Left lung (tissue), 10 donors: Measurements from ENCODE around the gene TRMT112. TPM values are rescaled to one million over a fixed set of nuclear protein-coding genes. Genes with fewer than 3 reads are reported as not detected.
A peak's percentile ranks its signal among the peaks of the same experiment; 100 is the strongest.

ENCODE experiments used
- ATAC-seq: fragments of 200-7000 bp; cut with Tn5 transposase; one replicate; pipeline ENCODE4 v1.9.1; 2020; ENCODE audit warnings: moderate library complexity
- DNase-seq, 4 donors: peaks; one replicate each; pipeline ENCODE4 v3.0.0-alpha.2; 2013 to 2020
- H3K27ac ChIP-seq, 2 donors: fragments of 200-600 bp; sonication (generic) in 1 of 2; one replicate each; pipeline versions ENCODE4 v1.5.0 to v1.8.0; 2020 to 2021
- H3K27me3 ChIP-seq, 2 donors: fragments of 200-600 bp; sonication (generic) in 1 of 2; one replicate each; pipeline versions ENCODE4 v1.5.0 to v1.8.0; 2020 to 2021
- H3K36me3 ChIP-seq, 2 donors: fragments of 200-600 bp; sonication (generic) in 1 of 2; one replicate each; pipeline versions ENCODE4 v1.5.0 to v1.8.0; 2020 to 2021
- H3K4me1 ChIP-seq, 2 donors: fragments of 200-600 bp; one replicate each; pipeline ENCODE4 v1.8.0; 2021
- H3K4me3 ChIP-seq, 2 donors: fragments of 200-600 bp; sonication (generic) in 1 of 2; one replicate each; pipeline versions ENCODE4 v1.5.0 to v1.8.0; 2020 to 2021; ENCODE audit warnings: mild to moderate bottlenecking in 1 of 2
- H3K9me3 ChIP-seq, 2 donors: fragments of 200-600 bp; sonication (generic) in 1 of 2; one replicate each; pipeline versions ENCODE4 v1.5.0 to v1.8.0; 2020 to 2021
- intact Hi-C, 2 donors: fragments of 100-400 bp; cut with DNase I; formaldehyde crosslinking; loops; one replicate each; pipeline versions ENCODE4 v1.11.2 to v1.14.2; 2022
- polyA plus RNA-seq, 6 donors: library from polyadenylated mRNA; unstranded; fragments of 120-200 nt; gene quantifications; one replicate each; pipeline ENCODE4 v1.2.1, GENCODE V29; 2013; ENCODE audit not compliant: insufficient read length in 6 of 6
- total RNA-seq, 2 donors: library from RNA; stranded (reverse); fragmentation: NEBNext Ultra II Directional; extraction: Animal tissue kit (Norgen Biotek cat#: 25700); gene quantifications; one replicate each; pipeline ENCODE4 v1.2.1, GENCODE V29; 2021
- TF ChIP-seq, protein P1 (sequence below), 2 donors: fragments of 200-600 bp; sonication (generic) in 1 of 2; IDR thresholded peaks; one replicate each; pipeline versions ENCODE4 v1.5.0 to v1.8.0; 2021; ENCODE audit warnings: antibody characterized with exemption in 2 of 2
- donor health status: DM: no; HTN: yes; CAD: no.
- donor health status: DM: no; HTN: no; CAD: no.

TRMT112 gene
- total and polyA plus RNA-seq, 8 donors = 178 to 252 (median 219) TPM

DNA sequence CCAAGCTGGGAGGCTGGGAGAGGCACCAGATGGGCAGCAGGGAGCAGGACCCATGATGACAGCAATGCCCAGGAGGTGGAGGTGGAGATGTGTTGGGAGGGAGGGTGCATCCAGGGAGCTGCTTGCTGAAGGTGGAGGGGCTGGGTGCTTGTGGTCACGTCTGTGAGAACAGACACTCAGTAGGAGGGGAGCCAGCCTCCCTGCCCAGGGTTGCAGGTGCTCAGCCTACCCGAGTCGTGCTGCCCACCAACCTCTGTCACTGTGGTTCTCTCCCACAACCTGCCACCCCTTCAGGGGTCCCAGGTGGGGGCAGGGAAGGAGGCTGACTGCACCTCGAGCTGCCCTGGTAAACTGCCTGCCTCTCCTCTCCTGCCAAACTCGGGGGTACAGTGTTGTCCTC, 6.0 kb upstream of the TRMT112 start:
- H3K27ac ChIP-seq = no peak overlapping the region
- H3K36me3 ChIP-seq = peaks cover 0 to 20% of the 10 kb centered on the region in 2 donors
- no peak for ATAC-seq
- no peaks in the 10 kb centered on the region for H3K27me3 ChIP-seq
- DNase-seq = no peak
- TF ChIP-seq, protein P1, sequence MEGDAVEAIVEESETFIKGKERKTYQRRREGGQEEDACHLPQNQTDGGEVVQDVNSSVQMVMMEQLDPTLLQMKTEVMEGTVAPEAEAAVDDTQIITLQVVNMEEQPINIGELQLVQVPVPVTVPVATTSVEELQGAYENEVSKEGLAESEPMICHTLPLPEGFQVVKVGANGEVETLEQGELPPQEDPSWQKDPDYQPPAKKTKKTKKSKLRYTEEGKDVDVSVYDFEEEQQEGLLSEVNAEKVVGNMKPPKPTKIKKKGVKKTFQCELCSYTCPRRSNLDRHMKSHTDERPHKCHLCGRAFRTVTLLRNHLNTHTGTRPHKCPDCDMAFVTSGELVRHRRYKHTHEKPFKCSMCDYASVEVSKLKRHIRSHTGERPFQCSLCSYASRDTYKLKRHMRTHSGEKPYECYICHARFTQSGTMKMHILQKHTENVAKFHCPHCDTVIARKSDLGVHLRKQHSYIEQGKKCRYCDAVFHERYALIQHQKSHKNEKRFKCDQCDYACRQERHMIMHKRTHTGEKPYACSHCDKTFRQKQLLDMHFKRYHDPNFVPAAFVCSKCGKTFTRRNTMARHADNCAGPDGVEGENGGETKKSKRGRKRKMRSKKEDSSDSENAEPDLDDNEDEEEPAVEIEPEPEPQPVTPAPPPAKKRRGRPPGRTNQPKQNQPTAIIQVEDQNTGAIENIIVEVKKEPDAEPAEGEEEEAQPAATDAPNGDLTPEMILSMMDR (IDR thresholded peaks at IDR 0.05) = no peak
- H3K4me3 ChIP-seq = no peak overlapping the region
- peaks cover 5 to 27% of the 10 kb centered on the region in 2 donors for H3K4me1 ChIP-seq
- intact Hi-C loops = no loop called here
- H3K9me3 ChIP-seq = no peaks in the 10 kb centered on the region

DNA sequence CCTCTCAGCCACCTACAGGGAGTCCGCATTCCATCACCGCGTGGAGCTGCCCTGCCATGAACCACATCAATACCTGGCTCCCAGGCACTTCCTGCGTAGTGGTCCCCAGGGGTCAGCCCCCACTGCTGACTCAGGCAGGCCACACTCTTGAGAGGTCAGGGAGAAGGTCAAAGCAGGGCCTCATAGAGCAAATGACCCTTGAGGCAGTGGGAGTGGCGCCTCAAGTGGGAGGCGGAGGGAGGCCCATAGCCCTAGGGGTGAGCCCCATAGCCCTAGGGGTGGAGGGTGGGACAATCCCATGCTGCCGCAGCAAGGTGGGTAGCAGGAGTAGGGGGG, 5.5 kb upstream of the TRMT112 start:
- DNase-seq (no peak), ATAC-seq (no peak)
- TF ChIP-seq, protein P1 (IDR thresholded peaks at IDR 0.05) = no peak

DNA sequence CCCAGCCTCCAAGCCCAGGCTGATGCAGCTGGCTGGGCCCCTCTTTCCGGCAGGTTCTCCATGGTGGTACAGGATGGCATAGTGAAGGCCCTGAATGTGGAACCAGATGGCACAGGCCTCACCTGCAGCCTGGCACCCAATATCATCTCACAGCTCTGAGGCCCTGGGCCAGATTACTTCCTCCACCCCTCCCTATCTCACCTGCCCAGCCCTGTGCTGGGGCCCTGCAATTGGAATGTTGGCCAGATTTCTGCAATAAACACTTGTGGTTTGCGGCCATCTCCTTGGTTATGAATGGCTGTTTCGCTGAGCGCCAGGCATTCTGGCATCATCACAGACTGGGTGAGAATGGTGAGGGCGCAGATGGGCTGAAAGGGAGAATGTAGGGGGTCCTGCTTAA, 4.2 kb upstream of the TRMT112 start:
- peaks cover 5 to 32% of the 10 kb centered on the region in 2 donors for H3K4me1 ChIP-seq
- H3K9me3 ChIP-seq = no peaks in the 10 kb centered on the region
- no peaks in the 10 kb centered on the region for H3K27me3 ChIP-seq
- TF ChIP-seq, protein P1 (IDR thresholded peaks at IDR 0.05) = no peak
- peak; percentile 30 for ATAC-seq
- intact Hi-C loops = no loop called here
- H3K27ac ChIP-seq = peak overlapping the region; percentile 26 to 50
- DNase-seq = peak in 3 of 4 donors; percentile 64 to 79 (median 75)
- H3K4me3 ChIP-seq = no peak overlapping the region
- H3K36me3 ChIP-seq = peaks cover 0 to 22% of the 10 kb centered on the region in 2 donors

More for the DNA sequence above, 5.5 kb upstream of the TRMT112 start:
- H3K4me1 ChIP-seq = peaks cover 5 to 27% of the 10 kb centered on the region in 2 donors
- peaks cover 0 to 20% of the 10 kb centered on the region in 2 donors for H3K36me3 ChIP-seq
- H3K9me3 ChIP-seq = no peaks in the 10 kb centered on the region
- no peak overlapping the region for H3K4me3 ChIP-seq
- intact Hi-C loops = no loop called here
- no peaks in the 10 kb centered on the region for H3K27me3 ChIP-seq
- H3K27ac ChIP-seq = no peak overlapping the region

DNA sequence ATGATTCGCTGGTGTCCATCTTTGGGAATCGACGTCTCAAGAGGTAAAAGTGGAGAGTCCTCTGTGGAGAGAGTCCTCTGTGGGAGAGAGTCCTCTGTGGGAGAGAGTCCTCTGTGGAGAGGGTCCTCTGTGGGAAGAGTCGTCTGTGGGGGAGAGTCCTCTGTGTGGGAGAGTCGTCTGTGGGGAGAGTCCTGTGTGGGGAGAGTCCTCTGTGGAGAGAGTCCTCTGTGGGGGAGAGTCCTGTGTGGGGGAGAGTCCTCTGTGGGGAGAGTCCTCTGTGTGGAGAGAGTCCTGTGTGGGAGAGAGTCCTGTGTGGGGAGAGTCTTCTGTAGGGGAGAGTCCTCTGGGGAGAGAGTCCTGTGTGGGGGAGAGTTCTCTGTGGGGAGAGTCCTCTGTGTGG, 3.7 kb upstream of the TRMT112 start:
- TF ChIP-seq, protein P1 (IDR thresholded peaks at IDR 0.05) = no peak
- no peaks in the 10 kb centered on the region for H3K9me3 ChIP-seq
- peaks cover 0 to 27% of the 10 kb centered on the region in 2 donors for H3K36me3 ChIP-seq
- H3K27me3 ChIP-seq = no peaks in the 10 kb centered on the region
- peaks cover 5 to 37% of the 10 kb centered on the region in 2 donors for H3K4me1 ChIP-seq
- ATAC-seq = no peak
- DNase-seq = no peak
- no peak overlapping the region for H3K4me3 ChIP-seq
- intact Hi-C loops = no loop called here
- peak overlapping the region in 1 of 2 donors; percentile 50 for H3K27ac ChIP-seq

DNA sequence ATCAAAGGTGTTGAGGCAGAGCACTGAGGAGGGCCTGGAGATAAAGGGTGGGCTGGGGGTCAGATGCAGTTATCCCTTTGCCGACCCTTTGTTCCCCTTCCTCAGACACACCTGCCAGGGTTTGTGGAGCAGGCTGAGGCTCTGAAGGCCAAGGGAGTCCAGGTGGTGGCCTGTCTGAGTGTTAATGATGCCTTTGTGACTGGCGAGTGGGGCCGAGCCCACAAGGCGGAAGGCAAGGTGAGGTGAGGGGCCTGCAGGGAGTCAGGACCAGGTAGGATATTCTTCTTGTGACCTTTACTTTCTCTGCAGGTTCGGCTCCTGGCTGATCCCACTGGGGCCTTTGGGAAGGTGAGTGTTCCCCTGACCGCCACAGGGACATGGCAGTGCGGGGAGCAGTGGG, 3.2 kb upstream of the TRMT112 start:
- DNase-seq (no peak), ATAC-seq (no peak)
- H3K4me3 ChIP-seq = no peak overlapping the region
- TF ChIP-seq, protein P1 (IDR thresholded peaks at IDR 0.05) = no peak
- no peak overlapping the region for H3K27ac ChIP-seq
- intact Hi-C loops = no loop called here
- H3K27me3 ChIP-seq = no peaks in the 10 kb centered on the region
- H3K4me1 ChIP-seq = peaks cover 5 to 42% of the 10 kb centered on the region in 2 donors
- no peaks in the 10 kb centered on the region for H3K9me3 ChIP-seq
- peaks cover 0 to 32% of the 10 kb centered on the region in 2 donors for H3K36me3 ChIP-seq
